K562 (cell line): ENCODE measurements around the gene RALGAPA2. TPM values are rescaled to one million over a fixed set of nuclear protein-coding genes. Genes with fewer than 3 reads are reported as not detected.

Experiments used
- ATAC-seq: fragments of 200-7000 bp; cut with Tn5 transposase; 3 replicates; pipeline ENCODE4 v1.9.1; 2020; ENCODE audit warnings: moderate library complexity
- BruUV-seq: library from RNA; stranded (reverse); fragments of 400-500 nt; replicated peaks from 2 replicates; lab custom pipeline; 2021; lab: Mats Ljungman, UMichigan
- CTCF ChIA-PET: fragments of 300-600 bp; formaldehyde crosslinking; extraction: SDS; loops from one replicate; lab custom pipeline; 2021; ENCODE audit warnings: low intra/inter-chr PET ratio; lab: Yijun Ruan, JAX
- POLR2A ChIA-PET: fragments of 300-600, 350-650 bp; sonication (Branson Sonifier 250); formaldehyde crosslinking; extraction: SDS; loops from one replicate; lab custom pipeline; 2021; ENCODE audit warnings: antibody characterized with exemption, inconsistent platforms; lab: Yijun Ruan, JAX
- DNase-seq, 4 experiments: peaks; one replicate each; pipeline versions ENCODE4 v3.0.0 to v3.0.0-alpha.2; 2011 to 2018; ENCODE audit warnings: low spot score in 3 of 4, mixed read lengths in 3 of 4; ENCODE audit errors: extremely low read depth in 1 of 4
- FAIRE-seq: peaks from 2 replicates; lab custom pipeline; 2011; peaks lifted over from hg19 to GRCh38; lab: Jason Lieb, UNC
- H2AFZ ChIP-seq: 2 replicates; pipeline ENCODE4 v1.6.0; 2011; ENCODE audit warnings: low read depth, low read length, control low read depth, inconsistent platforms
- H3K27ac ChIP-seq: fragments of 200-600 bp; 3 replicates; pipeline ENCODE4 v1.8.0; 2011; ENCODE audit warnings: low read depth, mild to moderate bottlenecking, control low read depth, inconsistent platforms, low read length, moderate library complexity, mixed read lengths; ENCODE audit errors: extremely low read depth
- H3K27me3 ChIP-seq, 2 experiments: fragments of 300-600 bp in 1 of 2; 2 replicates in 1 of 2; 3 replicates in 1 of 2; pipeline versions ENCODE4 v1.6.0 to v1.8.0; 2011; ENCODE audit warnings: inconsistent platforms in 2 of 2, low read length in 2 of 2, mild to moderate bottlenecking in 1 of 2, mixed read lengths in 1 of 2, moderate library complexity in 1 of 2; ENCODE audit not compliant: control insufficient read depth in 2 of 2, insufficient read depth in 2 of 2
- H3K36me3 ChIP-seq: fragments of 300-600 bp; 3 replicates; pipeline ENCODE4 v1.8.0; 2011; ENCODE audit warnings: mild to moderate bottlenecking, low read length, inconsistent platforms; ENCODE audit not compliant: control insufficient read depth, insufficient read depth
- H3K4me1 ChIP-seq, 2 experiments: fragments of 200-600 bp in 1 of 2; replicated peaks in 1 of 2; 2 replicates in 1 of 2; 3 replicates in 1 of 2; pipeline versions ENCODE4 v1.5.1 to v1.8.0; 2011; ENCODE audit warnings: inconsistent platforms in 2 of 2, low read length in 2 of 2, mild to moderate bottlenecking in 1 of 2, mixed read lengths in 1 of 2, moderate library complexity in 1 of 2; ENCODE audit not compliant: control insufficient read depth in 2 of 2, insufficient read depth in 2 of 2
- H3K4me2 ChIP-seq: 2 replicates; pipeline ENCODE4 v1.6.1; 2011; ENCODE audit warnings: low read length, control low read depth, inconsistent platforms, mixed read lengths; ENCODE audit not compliant: insufficient read depth
- H3K4me3 ChIP-seq: fragments of 200-600 bp; sonication (generic), shearing (Covaris generic); 2 replicates; pipeline ENCODE4 v1.5.1; 2016; ENCODE audit warnings: control low read depth, inconsistent platforms
- H3K79me2 ChIP-seq: fragments of 200-600 bp; 3 replicates; pipeline ENCODE4 v1.8.0; 2011; ENCODE audit warnings: low read length, inconsistent platforms; ENCODE audit not compliant: control insufficient read depth, insufficient read depth
- H3K9ac ChIP-seq, 2 experiments: 2 replicates each; pipeline versions ENCODE4 v1.6.0 to v1.6.1; 2011; ENCODE audit warnings: low read depth in 2 of 2, low read length in 2 of 2, control low read depth in 1 of 2, inconsistent platforms in 1 of 2, mild to moderate bottlenecking in 1 of 2, mixed read lengths in 1 of 2; ENCODE audit not compliant: insufficient read depth in 1 of 2
- H3K9me1 ChIP-seq: one replicate; pipeline ENCODE4 v1.6.0; 2011; ENCODE audit warnings: inconsistent platforms, mild to moderate bottlenecking, low read length, moderate library complexity; ENCODE audit not compliant: control insufficient read depth, insufficient read depth
- H3K9me3 ChIP-seq: replicated peaks from 2 replicates; pipeline ENCODE4 v1.5.1; 2011; ENCODE audit warnings: low read depth, low read length, inconsistent platforms; ENCODE audit not compliant: control insufficient read depth, insufficient read depth
- H4K20me1 ChIP-seq: replicated peaks from 2 replicates; pipeline ENCODE4 v1.6.1; 2011; ENCODE audit warnings: low read length, inconsistent platforms, mixed read lengths; ENCODE audit not compliant: control insufficient read depth, insufficient read depth
- CEBPB ChIP-seq: fragments of 450-650 bp; IDR thresholded peaks from 2 replicates; pipeline ENCODE4 v1.6.1; 2016; ENCODE audit warnings: missing genetic modification characterization, missing compliant biosample characterization
- EHMT2 ChIP-seq: fragments of 450-650 bp; IDR thresholded peaks from 2 replicates; pipeline ENCODE4 v1.6.1; 2018; ENCODE audit warnings: antibody characterized with exemption
- HNRNPK ChIP-seq: fragments of 200-400 bp; formaldehyde crosslinking; IDR thresholded peaks from one replicate; pipeline ENCODE4 v1.6.1; 2018; ENCODE audit warnings: mild to moderate bottlenecking, low read depth, low read length; ENCODE audit not compliant: poor library complexity, severe bottlenecking
- NFE2L1 ChIP-seq: fragments of 450-650 bp; IDR thresholded peaks from 2 replicates; pipeline ENCODE4 v1.6.1; 2016; ENCODE audit warnings: missing genetic modification characterization, low read depth, mild to moderate bottlenecking, missing compliant biosample characterization, moderate library complexity, borderline replicate concordance
- ZFP36 ChIP-seq: fragments of 150-350 bp; IDR thresholded peaks from 2 replicates; pipeline ENCODE4 v1.6.1; 2018; ENCODE audit warnings: low read length, low read depth; ENCODE audit not compliant: partially characterized antibody
- ZKSCAN8 ChIP-seq: fragments of 200-800 bp; sonication (Bioruptor generic); IDR thresholded peaks from 2 replicates; pipeline ENCODE4 v1.6.1; 2016; ENCODE audit warnings: missing genetic modification characterization, missing compliant biosample characterization
- ZNF584 ChIP-seq: fragments of 200-800 bp; sonication (Bioruptor generic); IDR thresholded peaks from 2 replicates; pipeline ENCODE4 v1.6.1; 2016; ENCODE audit warnings: low read depth, mild to moderate bottlenecking, missing genetic modification characterization, missing compliant biosample characterization
- WGBS: fragments of 100-300 bp; shearing (Covaris generic); methylation state at CpG from one replicate; pipeline ENCODE4 v1.1.6; 2016; ENCODE audit warnings: low coverage, mixed read lengths; ENCODE audit not compliant: insufficient coverage; ENCODE audit errors: missing lambda C conversion rate; 5-methylcytosine and 5-hydroxymethylcytosine counted together
- in situ Hi-C: fragments of 300-500 bp; cut with MboI; formaldehyde crosslinking; loops from 4 replicates; pipeline ENCODE4 v1.15.0; 2018; ENCODE audit warnings: inconsistent platforms, mixed read lengths
- intact Hi-C: fragments of 100-400 bp; cut with micrococcal nuclease; formaldehyde crosslinking; loops from 2 replicates; pipeline ENCODE4 v1.14.2; 2022
- polyA plus RNA-seq, 8 experiments: library from polyadenylated mRNA; depleted of rRNA in 4 of 8; stranded (reverse) in 5 of 8; unstranded in 3 of 8; fragments of >200 nt; fragmentation: Nextera tagmentation in 2 of 8; fragmentation: Illumina TruSeq in 1 of 8; extraction: Ambion mirVana in 2 of 8; extraction: Trizol in 1 of 8; gene quantifications; 2 replicates each; pipeline versions ENCODE4 v1.2.1 to v1.2.3, GENCODE V29; 2011 to 2014; ENCODE audit warnings: inconsistent platforms in 1 of 8, missing spikeins in 1 of 8
- total RNA-seq, 7 experiments: library from RNA; depleted of rRNA in 6 of 7; stranded (reverse); fragments of >200 nt in 6 of 7; fragmentation: Illumina TruSeq in 2 of 7; extraction: Trizol in 2 of 7; gene quantifications; 2 replicates each; pipeline versions ENCODE4 v1.2.1 to v1.2.3, GENCODE V29; 2011 to 2021; ENCODE audit warnings: low replicate concordance in 1 of 7
- TF ChIP-seq, protein P1 (sequence below): IDR thresholded peaks from 2 replicates; pipeline ENCODE4 v1.6.1; 2012; ENCODE audit warnings: low read depth, low read length, improper control_type of control experiment, borderline replicate concordance
- TF ChIP-seq, protein P2 (sequence below): sonication (generic); formaldehyde crosslinking; IDR thresholded peaks from 2 replicates; pipeline ENCODE4 v1.8.0; 2022; ENCODE audit warnings: mild to moderate bottlenecking, missing genetic modification reagents

The RALGAPA2 gene
- total and polyA plus RNA-seq, 9 of the 15 experiments (the other 6 are each of a cell fraction or from before 2014, with no cell fraction given) = 0.35 to 2.7 (median 1.4) TPM

DNA sequence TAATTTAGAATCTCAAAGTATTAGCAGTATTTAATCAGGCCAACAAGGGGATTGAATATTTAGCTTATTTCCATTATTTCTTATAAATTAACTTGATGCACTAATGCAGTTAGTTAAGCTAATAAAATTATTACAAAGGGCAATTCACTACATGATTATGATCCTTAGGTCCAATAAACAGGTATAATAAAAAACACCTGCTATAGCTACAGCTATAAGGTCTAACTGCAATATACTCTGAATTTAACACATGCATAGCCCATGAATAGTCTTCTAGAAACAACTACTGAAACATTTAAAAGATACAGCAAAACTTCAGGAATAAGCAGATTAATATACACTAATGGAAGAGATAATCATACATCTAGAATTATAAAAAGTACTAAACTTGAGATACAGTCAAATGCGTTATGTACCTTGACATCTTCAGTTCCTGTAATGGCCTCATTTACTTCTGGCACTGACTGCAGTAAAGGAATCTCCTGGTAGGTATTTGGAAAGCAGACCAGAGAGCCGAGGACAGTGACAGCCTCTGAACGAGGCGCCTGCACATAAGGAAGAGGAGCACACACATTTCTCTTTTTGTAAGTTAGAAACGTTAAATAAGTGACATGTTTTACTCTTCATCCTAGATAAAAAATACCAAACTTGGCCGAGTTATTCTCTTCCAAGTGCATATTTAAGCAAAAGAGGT is 176.1 kb downstream of the RALGAPA2 start:
- H3K27ac ChIP-seq = no peak overlapping the region
- no peaks in the 10 kb centered on the region for H3K27me3 ChIP-seq
- H2AFZ ChIP-seq = no peak overlapping the region
- no peak overlapping the region for H3K4me2 ChIP-seq
- H3K9me3 ChIP-seq = no peaks in the 10 kb centered on the region
- ATAC-seq (no peak), FAIRE-seq (no peak), DNase-seq (no peak)
- H3K9me1 ChIP-seq = no peaks in the 10 kb centered on the region
- no peak for TF ChIP-seq HNRNPK
- WGBS = 3% methylated on average over 6 of the region's 6 CpGs
- intact Hi-C loops = no loop called here
- in situ Hi-C loops = no loop called here
- no peaks in the 10 kb centered on the region for H3K79me2 ChIP-seq
- no peaks in the 10 kb centered on the region for H3K4me1 ChIP-seq
- BruUV-seq = no TSS peak
- no peaks in the 10 kb centered on the region for H3K36me3 ChIP-seq
- no peaks in the 10 kb centered on the region; the same call in 1 of the 2 replicates for H4K20me1 ChIP-seq
- ChIA-PET CTCF (no interaction called here), POLR2A (no interaction called here)
- H3K4me3 ChIP-seq = no peak overlapping the region
- no peak overlapping the region for H3K9ac ChIP-seq

DNA sequence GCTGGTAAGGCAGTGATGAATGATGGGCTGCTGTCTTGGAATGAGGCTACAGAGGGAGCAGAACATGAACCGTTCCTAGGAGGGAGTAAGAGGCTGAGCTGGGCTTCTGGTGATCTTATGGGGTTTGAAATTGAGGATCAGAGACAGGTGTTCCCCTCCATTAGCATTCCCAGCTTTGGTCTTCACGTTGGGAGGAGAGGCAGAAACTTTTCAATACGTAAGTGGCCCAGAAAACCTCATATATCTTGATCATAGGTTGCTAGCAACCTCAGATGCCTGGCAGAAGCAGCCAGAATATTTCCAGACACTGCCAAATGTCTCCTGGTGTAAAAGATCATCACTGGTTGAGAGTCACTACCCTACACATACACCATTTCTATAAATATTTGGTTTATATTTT is 177.4 kb downstream of the RALGAPA2 start:
- CTCF ChIA-PET = no interaction called here
- Histone ChIP-seq H3K79me2 (no peaks in the 10 kb centered on the region), H3K4me2 (no peak overlapping the region), H3K9ac (no peak overlapping the region), H3K9me1 (no peaks in the 10 kb centered on the region), H4K20me1 (no peaks in the 10 kb centered on the region; the same call in 1 of the 2 replicates), H3K36me3 (no peaks in the 10 kb centered on the region), H2AFZ (no peak overlapping the region), H3K9me3 (no peaks in the 10 kb centered on the region), H3K4me3 (no peak overlapping the region), H3K4me1 (no peaks in the 10 kb centered on the region), H3K27me3 (no peaks in the 10 kb centered on the region), H3K27ac (no peak overlapping the region)
- DNase-seq = no peak
- BruUV-seq = no TSS peak
- POLR2A ChIA-PET = interaction anchor here (0.6 kb wide), 1 partner anchor 35 kb away, joined by 3 read pairs; no protein-coding TSS in a partner anchor
- intact Hi-C loops (no loop called here), in situ Hi-C loops (no loop called here)
- ATAC-seq = no peak
- 0% methylated on average over 2 of the region's 3 CpGs for WGBS
- FAIRE-seq = no peak
- TF ChIP-seq ZNF584 (CRISPR knock-in tag) (no peak), ZFP36 (no peak), CEBPB (tag) (no peak), EHMT2 (no peak), NFE2L1 (no peak), ZKSCAN8 (no peak)
- TF ChIP-seq, protein P1, sequence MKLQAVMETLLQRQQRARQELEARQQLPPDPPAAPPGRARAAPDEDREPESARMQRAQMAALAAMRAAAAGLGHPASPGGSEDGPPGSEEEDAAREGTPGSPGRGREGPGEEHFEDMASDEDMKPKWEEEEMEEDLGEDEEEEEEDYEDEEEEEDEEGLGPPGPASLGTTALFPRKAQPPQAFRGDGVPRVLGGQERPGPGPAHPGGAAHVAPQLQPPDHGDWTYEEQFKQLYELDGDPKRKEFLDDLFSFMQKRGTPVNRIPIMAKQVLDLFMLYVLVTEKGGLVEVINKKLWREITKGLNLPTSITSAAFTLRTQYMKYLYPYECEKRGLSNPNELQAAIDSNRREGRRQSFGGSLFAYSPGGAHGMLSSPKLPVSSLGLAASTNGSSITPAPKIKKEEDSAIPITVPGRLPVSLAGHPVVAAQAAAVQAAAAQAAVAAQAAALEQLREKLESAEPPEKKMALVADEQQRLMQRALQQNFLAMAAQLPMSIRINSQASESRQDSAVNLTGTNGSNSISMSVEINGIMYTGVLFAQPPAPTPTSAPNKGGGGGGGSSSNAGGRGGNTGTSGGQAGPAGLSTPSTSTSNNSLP = no peak
- TF ChIP-seq, protein P2, sequence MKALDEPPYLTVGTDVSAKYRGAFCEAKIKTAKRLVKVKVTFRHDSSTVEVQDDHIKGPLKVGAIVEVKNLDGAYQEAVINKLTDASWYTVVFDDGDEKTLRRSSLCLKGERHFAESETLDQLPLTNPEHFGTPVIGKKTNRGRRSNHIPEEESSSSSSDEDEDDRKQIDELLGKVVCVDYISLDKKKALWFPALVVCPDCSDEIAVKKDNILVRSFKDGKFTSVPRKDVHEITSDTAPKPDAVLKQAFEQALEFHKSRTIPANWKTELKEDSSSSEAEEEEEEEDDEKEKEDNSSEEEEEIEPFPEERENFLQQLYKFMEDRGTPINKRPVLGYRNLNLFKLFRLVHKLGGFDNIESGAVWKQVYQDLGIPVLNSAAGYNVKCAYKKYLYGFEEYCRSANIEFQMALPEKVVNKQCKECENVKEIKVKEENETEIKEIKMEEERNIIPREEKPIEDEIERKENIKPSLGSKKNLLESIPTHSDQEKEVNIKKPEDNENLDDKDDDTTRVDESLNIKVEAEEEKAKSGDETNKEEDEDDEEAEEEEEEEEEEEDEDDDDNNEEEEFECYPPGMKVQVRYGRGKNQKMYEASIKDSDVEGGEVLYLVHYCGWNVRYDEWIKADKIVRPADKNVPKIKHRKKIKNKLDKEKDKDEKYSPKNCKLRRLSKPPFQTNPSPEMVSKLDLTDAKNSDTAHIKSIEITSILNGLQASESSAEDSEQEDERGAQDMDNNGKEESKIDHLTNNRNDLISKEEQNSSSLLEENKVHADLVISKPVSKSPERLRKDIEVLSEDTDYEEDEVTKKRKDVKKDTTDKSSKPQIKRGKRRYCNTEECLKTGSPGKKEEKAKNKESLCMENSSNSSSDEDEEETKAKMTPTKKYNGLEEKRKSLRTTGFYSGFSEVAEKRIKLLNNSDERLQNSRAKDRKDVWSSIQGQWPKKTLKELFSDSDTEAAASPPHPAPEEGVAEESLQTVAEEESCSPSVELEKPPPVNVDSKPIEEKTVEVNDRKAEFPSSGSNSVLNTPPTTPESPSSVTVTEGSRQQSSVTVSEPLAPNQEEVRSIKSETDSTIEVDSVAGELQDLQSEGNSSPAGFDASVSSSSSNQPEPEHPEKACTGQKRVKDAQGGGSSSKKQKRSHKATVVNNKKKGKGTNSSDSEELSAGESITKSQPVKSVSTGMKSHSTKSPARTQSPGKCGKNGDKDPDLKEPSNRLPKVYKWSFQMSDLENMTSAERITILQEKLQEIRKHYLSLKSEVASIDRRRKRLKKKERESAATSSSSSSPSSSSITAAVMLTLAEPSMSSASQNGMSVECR (CRISPR knock-in tag) = no peak
